Measurements from ENCODE around the gene SPG7. TPM values are rescaled to one million over a fixed set of nuclear protein-coding genes. Genes with fewer than 3 reads are reported as not detected.

SPG7 gene
- total RNA-seq, 1 experiment from 2014 or later: 82.4 TPM

DNA sequence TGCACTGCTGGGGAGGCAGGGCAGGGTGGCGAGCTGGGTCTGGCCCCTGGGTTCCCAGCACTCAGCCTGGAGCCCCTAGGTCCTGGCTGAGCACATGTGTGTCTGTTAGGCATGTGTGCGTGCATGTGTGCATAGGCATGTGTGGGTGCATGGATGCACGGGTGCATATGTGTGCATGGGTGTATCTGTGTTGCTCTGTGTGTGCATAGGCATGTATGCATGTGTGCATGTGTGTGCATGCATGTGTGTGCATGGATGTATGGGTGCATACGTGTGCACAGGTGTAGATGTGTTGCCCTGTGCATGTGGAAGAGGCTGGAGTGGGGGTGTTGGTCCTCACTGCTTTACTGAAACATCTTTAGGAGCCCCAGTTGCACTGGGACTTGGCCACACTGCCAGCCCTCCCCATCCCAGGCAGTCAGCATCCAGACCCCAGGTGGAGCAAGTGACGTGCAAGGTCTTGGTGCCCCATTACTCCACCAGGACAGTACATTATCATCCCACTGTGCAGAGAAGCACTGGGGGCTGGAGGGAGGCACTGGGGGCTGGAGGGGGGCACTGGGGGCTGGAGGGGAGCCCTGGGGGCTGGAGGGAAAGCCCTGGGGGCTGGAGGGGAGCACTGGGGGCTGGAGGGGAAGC, 94.9 kb downstream of the SPG7 start:
- no peaks in the 10 kb centered on the region for H3K27me3 Mint-ChIP-seq (ENCODE audit: insufficient read depth, unreplicated experiment)
- H3K4me1 Mint-ChIP-seq (ENCODE audit: insufficient read depth, unreplicated experiment): peaks cover 14% of the 10 kb centered on the region
- TF ChIP-seq, protein P1, sequence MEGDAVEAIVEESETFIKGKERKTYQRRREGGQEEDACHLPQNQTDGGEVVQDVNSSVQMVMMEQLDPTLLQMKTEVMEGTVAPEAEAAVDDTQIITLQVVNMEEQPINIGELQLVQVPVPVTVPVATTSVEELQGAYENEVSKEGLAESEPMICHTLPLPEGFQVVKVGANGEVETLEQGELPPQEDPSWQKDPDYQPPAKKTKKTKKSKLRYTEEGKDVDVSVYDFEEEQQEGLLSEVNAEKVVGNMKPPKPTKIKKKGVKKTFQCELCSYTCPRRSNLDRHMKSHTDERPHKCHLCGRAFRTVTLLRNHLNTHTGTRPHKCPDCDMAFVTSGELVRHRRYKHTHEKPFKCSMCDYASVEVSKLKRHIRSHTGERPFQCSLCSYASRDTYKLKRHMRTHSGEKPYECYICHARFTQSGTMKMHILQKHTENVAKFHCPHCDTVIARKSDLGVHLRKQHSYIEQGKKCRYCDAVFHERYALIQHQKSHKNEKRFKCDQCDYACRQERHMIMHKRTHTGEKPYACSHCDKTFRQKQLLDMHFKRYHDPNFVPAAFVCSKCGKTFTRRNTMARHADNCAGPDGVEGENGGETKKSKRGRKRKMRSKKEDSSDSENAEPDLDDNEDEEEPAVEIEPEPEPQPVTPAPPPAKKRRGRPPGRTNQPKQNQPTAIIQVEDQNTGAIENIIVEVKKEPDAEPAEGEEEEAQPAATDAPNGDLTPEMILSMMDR (IDR thresholded peaks at IDR 0.05; ENCODE audit: unreplicated experiment): no peak
- H3K4me3 Mint-ChIP-seq (ENCODE audit: unreplicated experiment): no peak overlapping the region
- no peak for DNase-seq (ENCODE audit: unreplicated experiment)
- no peaks in the 10 kb centered on the region for H3K36me3 Mint-ChIP-seq (ENCODE audit: insufficient read depth, unreplicated experiment)
- no TSS peak for BruUV-seq (replicated peaks)
- CTCF ChIA-PET: interaction anchor here (0.6 to 1.4 kb wide), 6 partner anchors 24 to 385 kb away, joined by 3 to 5 read pairs (median 4); no protein-coding TSS in a partner anchor
- intact Hi-C loops (cut with micrococcal nuclease): loop anchor here (1.0 to 2.0 kb wide), 2 partner anchors 30 to 38 kb away; no protein-coding TSS in a partner anchor
- no peak overlapping the region for H3K27ac Mint-ChIP-seq (ENCODE audit: low read depth, unreplicated experiment)
- POLR2A ChIA-PET: interaction anchor here (0.6 to 2.1 kb wide), 10 partner anchors 12 to 270 kb away, joined by 3 to 8 read pairs (median 3); partner anchors contain the start of genes CDK10, CHMP1A, SPATA33 and TCF25
- no peaks in the 10 kb centered on the region for H3K9me3 Mint-ChIP-seq (ENCODE audit: unreplicated experiment)

GRCh38 chr16:89604764-89605163, 96.6 kb downstream of the SPG7 start:
- DNase-seq (ENCODE audit: unreplicated experiment): no peak
- POLR2A ChIA-PET: no interaction called here
- Mint-ChIP-seq H3K9me3 (ENCODE audit: unreplicated experiment) (no peaks in the 10 kb centered on the region), H3K4me3 (ENCODE audit: unreplicated experiment) (no peak overlapping the region), H3K4me1 (ENCODE audit: insufficient read depth, unreplicated experiment) (peaks cover 14% of the 10 kb centered on the region), H3K27me3 (ENCODE audit: insufficient read depth, unreplicated experiment) (no peaks in the 10 kb centered on the region), H3K36me3 (ENCODE audit: insufficient read depth, unreplicated experiment) (no peaks in the 10 kb centered on the region), H3K27ac (ENCODE audit: low read depth, unreplicated experiment) (no peak overlapping the region)
- TF ChIP-seq, protein P1 (IDR thresholded peaks at IDR 0.05; ENCODE audit: unreplicated experiment): no peak
- CTCF ChIA-PET: interaction anchor here (0.7 kb wide), 1 partner anchor 82 kb away, joined by 3 read pairs; the partner anchor contains the start of gene CDK10
- intact Hi-C loops (cut with micrococcal nuclease): no loop called here
- BruUV-seq (replicated peaks): no TSS peak

- intact Hi-C loops (cut with micrococcal nuclease): no loop called here
- TF ChIP-seq, protein P1 (IDR thresholded peaks at IDR 0.05; ENCODE audit: unreplicated experiment): no peak
- no TSS peak for BruUV-seq (replicated peaks)
- no peaks in the 10 kb centered on the region for H3K36me3 Mint-ChIP-seq (ENCODE audit: insufficient read depth, unreplicated experiment)
- DNase-seq (ENCODE audit: unreplicated experiment): no peak
- no peak overlapping the region for H3K27ac Mint-ChIP-seq (ENCODE audit: low read depth, unreplicated experiment)
- H3K4me1 Mint-ChIP-seq (ENCODE audit: insufficient read depth, unreplicated experiment): peaks cover 14% of the 10 kb centered on the region
- no peaks in the 10 kb centered on the region for H3K27me3 Mint-ChIP-seq (ENCODE audit: insufficient read depth, unreplicated experiment)
- H3K4me3 Mint-ChIP-seq (ENCODE audit: unreplicated experiment): no peak overlapping the region
- H3K9me3 Mint-ChIP-seq (ENCODE audit: unreplicated experiment): no peaks in the 10 kb centered on the region
- ChIA-PET CTCF (interaction anchor here (0.7 to 1.2 kb wide), 2 partner anchors 10 to 81 kb away, joined by 3 to 6 read pairs; partner anchors contain the start of gene CDK10), POLR2A (no interaction called here)
Observed at GRCh38 chr16:89605186-89605970, 97.2 kb downstream of the SPG7 start.

GRCh38 chr16:89606006-89606405, 97.8 kb downstream of the SPG7 start:
- POLR2A ChIA-PET: no interaction called here
- H3K4me3 Mint-ChIP-seq (ENCODE audit: unreplicated experiment): no peak overlapping the region
- no TSS peak for BruUV-seq (replicated peaks)

More at GRCh38 chr16:89606006-89606405, 97.8 kb downstream of the SPG7 start:
- Mint-ChIP-seq H3K27ac (ENCODE audit: low read depth, unreplicated experiment) (no peak overlapping the region), H3K4me1 (ENCODE audit: insufficient read depth, unreplicated experiment) (peaks cover 14% of the 10 kb centered on the region), H3K9me3 (ENCODE audit: unreplicated experiment) (no peaks in the 10 kb centered on the region), H3K27me3 (ENCODE audit: insufficient read depth, unreplicated experiment) (no peaks in the 10 kb centered on the region), H3K36me3 (ENCODE audit: insufficient read depth, unreplicated experiment) (no peaks in the 10 kb centered on the region)
- CTCF ChIA-PET: interaction anchor here (1.2 kb wide), 1 partner anchor 9 kb away, joined by 6 read pairs; no protein-coding TSS in a partner anchor
- DNase-seq (ENCODE audit: unreplicated experiment): no peak
- intact Hi-C loops (cut with micrococcal nuclease): no loop called here
- TF ChIP-seq, protein P1 (IDR thresholded peaks at IDR 0.05; ENCODE audit: unreplicated experiment): no peak
